Mesothelial cell of epicardium (in vitro differentiated cells): ENCODE results near the gene IGFL1. TPM values are rescaled to one million over a fixed set of nuclear protein-coding genes. Genes with fewer than 3 reads are reported as not detected.

ENCODE experiments used
- DNase-seq, 2 experiments: peaks; one replicate each; pipeline ENCODE4 v3.0.0; 2021; ENCODE audit warnings: low spot score in 2 of 2; ENCODE audit not compliant: unreplicated experiment in 2 of 2
- H3K27ac Mint-ChIP-seq: 2 replicates; pipeline ENCODE4 v1.8.0; 2021; ENCODE audit warnings: mixed read lengths
- H3K27me3 Mint-ChIP-seq: 2 replicates; pipeline ENCODE4 v1.8.0; 2021; ENCODE audit warnings: low read depth, mixed read lengths
- H3K36me3 Mint-ChIP-seq: 2 replicates; pipeline ENCODE4 v1.8.0; 2021; ENCODE audit warnings: mixed read lengths
- H3K4me1 Mint-ChIP-seq: 2 replicates; pipeline ENCODE4 v1.8.0; 2021; ENCODE audit warnings: mixed read lengths
- H3K4me3 Mint-ChIP-seq: 2 replicates; pipeline ENCODE4 v1.8.0; 2021; ENCODE audit warnings: mild to moderate bottlenecking, moderate library complexity, mixed read lengths
- H3K9me3 Mint-ChIP-seq: 2 replicates; pipeline ENCODE4 v1.8.0; 2021; ENCODE audit warnings: mixed read lengths
- total RNA-seq: library from RNA; stranded (reverse); gene quantifications from 3 replicates; pipeline ENCODE4 v1.2.1, GENCODE V29; 2021
- TF ChIP-seq, protein P1 (sequence below): fragments of 200-600 bp; sonication (generic); IDR thresholded peaks from one replicate; pipeline ENCODE4 v1.5.0; 2021; ENCODE audit warnings: antibody characterized with exemption; ENCODE audit not compliant: unreplicated experiment

The IGFL1 gene
- total RNA-seq, 1 donor from 2014 or later: 0.29 TPM

GRCh38 chr19:46201454-46202310 lies 27.9 kb upstream of the IGFL1 start:
- Mint-ChIP-seq H3K36me3 (no peaks in the 10 kb centered on the region), H3K27me3 (peaks cover 5% of the 10 kb centered on the region), H3K4me1 (peaks cover 2% of the 10 kb centered on the region), H3K27ac (no peak overlapping the region), H3K9me3 (peaks cover 6% of the 10 kb centered on the region), H3K4me3 (no peak overlapping the region)
- no peak for DNase-seq
- TF ChIP-seq, protein P1, sequence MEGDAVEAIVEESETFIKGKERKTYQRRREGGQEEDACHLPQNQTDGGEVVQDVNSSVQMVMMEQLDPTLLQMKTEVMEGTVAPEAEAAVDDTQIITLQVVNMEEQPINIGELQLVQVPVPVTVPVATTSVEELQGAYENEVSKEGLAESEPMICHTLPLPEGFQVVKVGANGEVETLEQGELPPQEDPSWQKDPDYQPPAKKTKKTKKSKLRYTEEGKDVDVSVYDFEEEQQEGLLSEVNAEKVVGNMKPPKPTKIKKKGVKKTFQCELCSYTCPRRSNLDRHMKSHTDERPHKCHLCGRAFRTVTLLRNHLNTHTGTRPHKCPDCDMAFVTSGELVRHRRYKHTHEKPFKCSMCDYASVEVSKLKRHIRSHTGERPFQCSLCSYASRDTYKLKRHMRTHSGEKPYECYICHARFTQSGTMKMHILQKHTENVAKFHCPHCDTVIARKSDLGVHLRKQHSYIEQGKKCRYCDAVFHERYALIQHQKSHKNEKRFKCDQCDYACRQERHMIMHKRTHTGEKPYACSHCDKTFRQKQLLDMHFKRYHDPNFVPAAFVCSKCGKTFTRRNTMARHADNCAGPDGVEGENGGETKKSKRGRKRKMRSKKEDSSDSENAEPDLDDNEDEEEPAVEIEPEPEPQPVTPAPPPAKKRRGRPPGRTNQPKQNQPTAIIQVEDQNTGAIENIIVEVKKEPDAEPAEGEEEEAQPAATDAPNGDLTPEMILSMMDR: no peak

GRCh38 chr19:46202426-46202825 lies 27.1 kb upstream of the IGFL1 start:
- no peaks in the 10 kb centered on the region for H3K36me3 Mint-ChIP-seq
- peaks cover 6% of the 10 kb centered on the region for H3K9me3 Mint-ChIP-seq
- TF ChIP-seq, protein P1: no peak
- H3K4me1 Mint-ChIP-seq: peaks cover 2% of the 10 kb centered on the region
- H3K27me3 Mint-ChIP-seq: peaks cover 5% of the 10 kb centered on the region
- no peak overlapping the region for H3K27ac Mint-ChIP-seq
- no peak overlapping the region for H3K4me3 Mint-ChIP-seq
- DNase-seq: no peak

- Mint-ChIP-seq H3K36me3 (no peaks in the 10 kb centered on the region), H3K4me1 (peaks cover 2% of the 10 kb centered on the region), H3K27ac (no peak overlapping the region), H3K4me3 (no peak overlapping the region), H3K27me3 (peaks cover 5% of the 10 kb centered on the region), H3K9me3 (peaks cover 6% of the 10 kb centered on the region)
- DNase-seq: no peak
- TF ChIP-seq, protein P1: no peak
Measured at GRCh38 chr19:46202872-46203860, 26.4 kb upstream of the IGFL1 start.

GRCh38 chr19:46204008-46204407 lies 25.5 kb upstream of the IGFL1 start:
- Mint-ChIP-seq H3K4me3 (no peak overlapping the region), H3K9me3 (peaks cover 6% of the 10 kb centered on the region), H3K27me3 (peaks cover 3% of the 10 kb centered on the region), H3K4me1 (peaks cover 7% of the 10 kb centered on the region), H3K27ac (no peak overlapping the region), H3K36me3 (no peaks in the 10 kb centered on the region)
- TF ChIP-seq, protein P1: no peak
- no peak for DNase-seq

GRCh38 chr19:46205183-46205984 lies 24.2 kb upstream of the IGFL1 start:
- Mint-ChIP-seq H3K36me3 (no peaks in the 10 kb centered on the region), H3K4me1 (peaks cover 18% of the 10 kb centered on the region), H3K27ac (no peak overlapping the region)

More at GRCh38 chr19:46205183-46205984, 24.2 kb upstream of the IGFL1 start:
- H3K4me3 Mint-ChIP-seq: no peak overlapping the region
- TF ChIP-seq, protein P1: no peak
- peaks cover 3% of the 10 kb centered on the region for H3K27me3 Mint-ChIP-seq
- peaks cover 6% of the 10 kb centered on the region for H3K9me3 Mint-ChIP-seq
- no peak for DNase-seq
